Trophoblast cell (in vitro differentiated cells and primary cell): ENCODE data around the gene MTHFD1L.

Experiments used
- DNase-seq, 2 donors: peaks; one replicate each; pipeline ENCODE4 v3.0.0-alpha.2; 2016
- H2AFZ ChIP-seq: 2 replicates; pipeline ENCODE4 v1.6.1; 2013; ENCODE audit warnings: low read length, moderate library complexity, mild to moderate bottlenecking; ENCODE audit not compliant: insufficient read depth, poor library complexity
- H2AK5ac ChIP-seq: 2 replicates; pipeline ENCODE4 v1.6.1; 2013; ENCODE audit warnings: mild to moderate bottlenecking, low read length
- H2BK120ac ChIP-seq: 2 replicates; pipeline ENCODE4 v1.6.1; 2013; ENCODE audit warnings: low read length, mild to moderate bottlenecking, moderate library complexity; ENCODE audit not compliant: insufficient read depth, poor library complexity
- H2BK12ac ChIP-seq: 2 replicates; pipeline ENCODE4 v1.6.1; 2013; ENCODE audit warnings: mild to moderate bottlenecking, low read length, moderate library complexity
- H2BK5ac ChIP-seq: 2 replicates; pipeline ENCODE4 v1.6.1; 2013; ENCODE audit warnings: low read length, low read depth, moderate library complexity, mild to moderate bottlenecking; ENCODE audit not compliant: poor library complexity
- H3K14ac ChIP-seq: 2 replicates; pipeline ENCODE4 v1.6.1; 2013; ENCODE audit warnings: mild to moderate bottlenecking, low read length
- H3K18ac ChIP-seq: 2 replicates; pipeline ENCODE4 v1.6.1; 2013; ENCODE audit warnings: mild to moderate bottlenecking, low read length
- H3K23ac ChIP-seq: 2 replicates; pipeline ENCODE4 v1.6.1; 2013; ENCODE audit warnings: low read length
- H3K27ac ChIP-seq: 2 replicates; pipeline ENCODE4 v1.5.1; 2013; ENCODE audit warnings: low read depth, mild to moderate bottlenecking, inconsistent platforms, low read length, moderate library complexity
- H3K27me3 ChIP-seq: 2 replicates; pipeline ENCODE4 v1.6.1; 2013; ENCODE audit warnings: inconsistent platforms, mild to moderate bottlenecking, low read length, moderate library complexity; ENCODE audit not compliant: insufficient read depth
- H3K36me3 ChIP-seq, 2 experiments: 1 replicate in 1 of 2; 2 replicates in 1 of 2; pipeline ENCODE4 v1.6.1; 2013; ENCODE audit warnings: low read length in 2 of 2, mild to moderate bottlenecking in 2 of 2, moderate library complexity in 1 of 2; ENCODE audit not compliant: insufficient read depth in 2 of 2, control insufficient read depth in 1 of 2
- H3K4ac ChIP-seq: 2 replicates; pipeline ENCODE4 v1.6.1; 2013; ENCODE audit warnings: low read depth, mild to moderate bottlenecking, low read length, moderate library complexity
- H3K4me1 ChIP-seq, 2 experiments: 1 replicate in 1 of 2; 2 replicates in 1 of 2; pipeline ENCODE4 v1.6.1; 2013; ENCODE audit warnings: low read length in 2 of 2, mild to moderate bottlenecking in 2 of 2, moderate library complexity in 1 of 2; ENCODE audit not compliant: insufficient read depth in 2 of 2, control insufficient read depth in 1 of 2
- H3K4me2 ChIP-seq: 2 replicates; pipeline ENCODE4 v1.6.1; 2013; ENCODE audit warnings: inconsistent platforms, mild to moderate bottlenecking, low read length, moderate library complexity
- H3K4me3 ChIP-seq: 2 replicates; pipeline ENCODE4 v1.5.1; 2013; ENCODE audit warnings: mild to moderate bottlenecking, low read depth, low read length, inconsistent platforms
- H3K79me1 ChIP-seq: one replicate; pipeline ENCODE4 v1.6.1; 2013; ENCODE audit warnings: low read length
- H3K79me2 ChIP-seq: 2 replicates; pipeline ENCODE4 v1.6.1; 2013; ENCODE audit warnings: low read length, mild to moderate bottlenecking; ENCODE audit not compliant: control insufficient read depth, insufficient read depth, poor library complexity
- H3K9ac ChIP-seq: 2 replicates; pipeline ENCODE4 v1.6.1; 2013; ENCODE audit warnings: mild to moderate bottlenecking, low read length
- H3K9me3 ChIP-seq: 2 replicates; pipeline ENCODE4 v1.6.1; 2013; ENCODE audit warnings: low read depth, mild to moderate bottlenecking, control low read depth, inconsistent platforms, low read length; ENCODE audit not compliant: insufficient read depth
- H4K12ac ChIP-seq: 2 replicates; pipeline ENCODE4 v1.6.1; 2013; ENCODE audit warnings: low read depth, mild to moderate bottlenecking, low read length, moderate library complexity
- H4K8ac ChIP-seq: 2 replicates; pipeline ENCODE4 v1.6.1; 2013; ENCODE audit warnings: low read depth, mild to moderate bottlenecking, low read length, moderate library complexity
- H4K91ac ChIP-seq: one replicate; pipeline ENCODE4 v1.6.1; 2013; ENCODE audit warnings: low read depth, mild to moderate bottlenecking, low read length, moderate library complexity
- WGBS: extraction: QIAGEN DNeasy Blood & Tissue Kit; methylation state at CpG from one replicate; pipeline ENCODE4 v1.1.7; 2013; ENCODE audit warnings: missing lambda C conversion rate; ENCODE audit not compliant: insufficient read length, insufficient coverage; ENCODE audit errors: extremely low coverage; 5-methylcytosine and 5-hydroxymethylcytosine counted together

MTHFD1L gene

GRCh38 chr6:151063842-151064647 is 198.5 kb downstream of the MTHFD1L start:
- H2BK12ac ChIP-seq, result no peak overlapping the region
- no peak overlapping the region for H2BK5ac ChIP-seq
- no peak overlapping the region for H3K9ac ChIP-seq
- no peak overlapping the region for H2AK5ac ChIP-seq
- no peak overlapping the region for H4K91ac ChIP-seq
- H3K4me3 ChIP-seq, result no peak overlapping the region
- no peak overlapping the region for H3K23ac ChIP-seq
- no peak overlapping the region for H4K12ac ChIP-seq
- no peak overlapping the region for H3K18ac ChIP-seq
- H3K4me2 ChIP-seq, result no peak overlapping the region
- no peak overlapping the region for H3K4ac ChIP-seq
- H3K27ac ChIP-seq, result no peak overlapping the region
- H3K27me3 ChIP-seq, result no peaks in the 10 kb centered on the region
- no peak overlapping the region for H2BK120ac ChIP-seq
- H3K79me1 ChIP-seq, result no peaks in the 10 kb centered on the region
- no peak overlapping the region for H3K14ac ChIP-seq
- peaks cover 2 to 5% of the 10 kb centered on the region in 2 experiments for H3K4me1 ChIP-seq
- no peaks in the 10 kb centered on the region for H3K9me3 ChIP-seq
- no CpG with 5 or more reads among the region's 12 CpGs for WGBS
- no peak overlapping the region for H4K8ac ChIP-seq
- no peak for DNase-seq
- H3K79me2 ChIP-seq, result no peaks in the 10 kb centered on the region
- no peak overlapping the region for H2AFZ ChIP-seq
- H3K36me3 ChIP-seq, result no peaks in the 10 kb centered on the region

- peaks cover 0 to 5% of the 10 kb centered on the region in 2 experiments for H3K4me1 ChIP-seq
- H3K9ac ChIP-seq, result no peak overlapping the region
- no peaks in the 10 kb centered on the region for H3K27me3 ChIP-seq
- H2AFZ ChIP-seq, result no peak overlapping the region
- H4K91ac ChIP-seq, result no peak overlapping the region
- H3K4ac ChIP-seq, result no peak overlapping the region
- H3K4me2 ChIP-seq, result no peak overlapping the region
- H3K27ac ChIP-seq, result no peak overlapping the region
- H4K12ac ChIP-seq, result no peak overlapping the region
- peaks cover 0 to 2% of the 10 kb centered on the region in 2 experiments for H3K36me3 ChIP-seq
- H2BK5ac ChIP-seq, result no peak overlapping the region
- H4K8ac ChIP-seq, result no peak overlapping the region
- no peaks in the 10 kb centered on the region for H3K9me3 ChIP-seq
- no peak for DNase-seq
- no peak overlapping the region for H3K18ac ChIP-seq
- no CpG with 5 or more reads among the region's 10 CpGs for WGBS
- no peak overlapping the region for H2BK120ac ChIP-seq
- H2BK12ac ChIP-seq, result no peak overlapping the region
- H3K79me1 ChIP-seq, result no peaks in the 10 kb centered on the region
- no peaks in the 10 kb centered on the region for H3K79me2 ChIP-seq
- H3K4me3 ChIP-seq, result no peak overlapping the region
- no peak overlapping the region for H3K14ac ChIP-seq
- no peak overlapping the region for H3K23ac ChIP-seq
- no peak overlapping the region for H2AK5ac ChIP-seq
These were observed 199.7 kb downstream of the MTHFD1L start for GRCh38 chr6:151065027-151065815.

GRCh38 chr6:151067684-151068596 is 202.4 kb downstream of the MTHFD1L start:
- peaks cover 2% of the 10 kb centered on the region in 2 experiments for H3K36me3 ChIP-seq

GRCh38 chr6:151068761-151069312 is 203.3 kb downstream of the MTHFD1L start:
- no peaks in the 10 kb centered on the region for H3K79me2 ChIP-seq
- H3K4me2 ChIP-seq, result no peak overlapping the region
- no peak overlapping the region for H3K14ac ChIP-seq
- H4K8ac ChIP-seq, result no peak overlapping the region
- H2AK5ac ChIP-seq, result no peak overlapping the region
- H2AFZ ChIP-seq, result no peak overlapping the region
- H4K91ac ChIP-seq, result peak overlapping the region; percentile 22
- H3K79me1 ChIP-seq, result no peaks in the 10 kb centered on the region
- no CpG with 5 or more reads among the region's 6 CpGs for WGBS
- no peak overlapping the region for H3K4ac ChIP-seq
- H2BK120ac ChIP-seq, result no peak overlapping the region
- H3K9ac ChIP-seq, result no peak overlapping the region
- H3K23ac ChIP-seq, result no peak overlapping the region
- H2BK12ac ChIP-seq, result no peak overlapping the region
- H3K18ac ChIP-seq, result no peak overlapping the region
- H3K27me3 ChIP-seq, result no peaks in the 10 kb centered on the region
- peaks cover 0 to 5% of the 10 kb centered on the region in 2 experiments for H3K4me1 ChIP-seq
- H3K9me3 ChIP-seq, result no peaks in the 10 kb centered on the region
- no peak overlapping the region for H4K12ac ChIP-seq
- H3K36me3 ChIP-seq, result peaks cover 2% of the 10 kb centered on the region in 2 experiments
- H2BK5ac ChIP-seq, result no peak overlapping the region
- no peak overlapping the region for H3K4me3 ChIP-seq
- DNase-seq, result no peak
- H3K27ac ChIP-seq, result no peak overlapping the region

More at GRCh38 chr6:151067684-151068596, 202.4 kb downstream of the MTHFD1L start:
- Histone ChIP-seq H2AK5ac (no peak overlapping the region), H3K4me1 (peaks cover 0 to 5% of the 10 kb centered on the region in 2 experiments), H3K9me3 (no peaks in the 10 kb centered on the region), H3K79me2 (no peaks in the 10 kb centered on the region), H2BK12ac (no peak overlapping the region), H4K91ac (no peak overlapping the region), H3K79me1 (no peaks in the 10 kb centered on the region), H3K4me2 (no peak overlapping the region), H2BK120ac (no peak overlapping the region), H3K23ac (no peak overlapping the region), H3K14ac (no peak overlapping the region), H4K12ac (no peak overlapping the region), H4K8ac (no peak overlapping the region), H3K27me3 (no peaks in the 10 kb centered on the region), H2AFZ (no peak overlapping the region), H3K9ac (no peak overlapping the region), H3K18ac (no peak overlapping the region), H2BK5ac (no peak overlapping the region), H3K4ac (no peak overlapping the region), H3K4me3 (no peak overlapping the region), H3K27ac (no peak overlapping the region)
- WGBS, result no CpG with 5 or more reads among the region's 14 CpGs
- DNase-seq, result peak; percentile 78 to 91
